HG02884 (cell line): Measurements from ENCODE around the gene MTG1.

ENCODE experiments used
- ATAC-seq: cut with Tn5 transposase; IDR thresholded peaks from one replicate; pipeline ENCODE4 v1.9.1; 2021; ENCODE audit warnings: mild to moderate bottlenecking, moderate library complexity; ENCODE audit not compliant: unreplicated experiment

MTG1 gene

GRCh38 chr10:133444342-133445267, 50.6 kb downstream of the MTG1 start:
- no peak for ATAC-seq

DNA sequence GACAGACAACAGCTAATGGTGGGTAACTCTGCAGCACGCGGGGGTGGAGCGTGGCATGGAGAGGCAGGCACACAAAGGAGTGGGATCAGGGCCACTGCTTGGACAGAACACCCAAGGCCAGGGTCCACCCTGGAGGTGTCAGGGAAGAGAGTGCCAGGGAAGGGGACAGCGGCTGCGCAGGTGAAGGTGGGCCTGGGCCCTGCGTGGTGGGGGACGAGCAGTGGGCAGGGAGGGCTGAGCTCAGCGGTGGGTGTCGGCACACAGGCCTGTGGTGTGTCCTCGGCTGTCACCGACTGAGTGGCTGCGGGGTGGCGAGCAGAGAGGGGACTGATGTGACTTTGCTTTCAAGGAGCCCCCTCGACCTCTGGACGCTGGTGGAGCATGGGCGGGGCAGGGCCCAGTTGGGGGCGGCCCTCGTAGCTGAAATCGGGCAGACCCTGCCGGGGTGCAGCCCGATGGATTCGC, 51.3 kb downstream of the MTG1 start:
- ATAC-seq, result no peak

- no peak for ATAC-seq
These were observed 52.1 kb downstream of the MTG1 start for GRCh38 chr10:133445751-133446708.

GRCh38 chr10:133446979-133447378, 53.0 kb downstream of the MTG1 start:
- ATAC-seq, result no peak

DNA sequence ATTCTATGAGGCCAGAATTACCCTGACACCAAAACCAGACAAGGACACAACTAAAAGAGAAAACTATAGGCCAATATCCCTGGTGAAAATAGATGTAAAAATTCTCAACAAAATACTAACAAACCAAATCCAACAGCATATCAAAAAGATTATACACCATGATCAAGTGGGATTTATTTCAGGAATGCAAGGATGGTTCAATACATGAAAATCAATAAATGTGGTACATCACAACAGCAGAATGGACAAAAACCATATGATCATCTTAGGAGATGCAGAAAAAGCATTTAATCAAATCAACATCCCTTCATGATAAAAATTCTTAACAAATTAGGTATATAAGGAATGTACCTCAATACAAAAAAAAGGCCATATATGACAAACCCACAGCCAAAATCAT, 54.2 kb downstream of the MTG1 start:
- no peak for ATAC-seq

GRCh38 chr10:133451346-133451745, 57.4 kb downstream of the MTG1 start:
- ATAC-seq, result no peak

DNA sequence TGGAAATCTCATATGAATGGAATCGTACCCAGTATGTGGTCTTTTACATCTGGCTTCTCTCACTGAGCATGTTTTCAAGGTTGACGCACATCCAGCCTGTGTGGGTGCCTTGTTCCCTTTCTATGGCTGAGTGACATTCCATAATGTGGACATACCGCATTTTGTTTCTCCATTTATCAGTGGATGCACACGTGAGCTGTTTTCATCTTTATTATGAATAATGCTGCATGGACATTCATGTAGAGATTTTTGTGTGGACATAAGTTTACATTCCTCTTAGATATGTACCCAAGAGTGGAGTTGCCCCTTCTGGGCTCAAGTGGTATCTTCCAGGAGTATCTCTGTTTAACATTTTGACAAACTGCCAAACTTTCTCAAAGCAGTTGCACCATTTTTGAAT, 58.5 kb downstream of the MTG1 start:
- no peak for ATAC-seq

DNA sequence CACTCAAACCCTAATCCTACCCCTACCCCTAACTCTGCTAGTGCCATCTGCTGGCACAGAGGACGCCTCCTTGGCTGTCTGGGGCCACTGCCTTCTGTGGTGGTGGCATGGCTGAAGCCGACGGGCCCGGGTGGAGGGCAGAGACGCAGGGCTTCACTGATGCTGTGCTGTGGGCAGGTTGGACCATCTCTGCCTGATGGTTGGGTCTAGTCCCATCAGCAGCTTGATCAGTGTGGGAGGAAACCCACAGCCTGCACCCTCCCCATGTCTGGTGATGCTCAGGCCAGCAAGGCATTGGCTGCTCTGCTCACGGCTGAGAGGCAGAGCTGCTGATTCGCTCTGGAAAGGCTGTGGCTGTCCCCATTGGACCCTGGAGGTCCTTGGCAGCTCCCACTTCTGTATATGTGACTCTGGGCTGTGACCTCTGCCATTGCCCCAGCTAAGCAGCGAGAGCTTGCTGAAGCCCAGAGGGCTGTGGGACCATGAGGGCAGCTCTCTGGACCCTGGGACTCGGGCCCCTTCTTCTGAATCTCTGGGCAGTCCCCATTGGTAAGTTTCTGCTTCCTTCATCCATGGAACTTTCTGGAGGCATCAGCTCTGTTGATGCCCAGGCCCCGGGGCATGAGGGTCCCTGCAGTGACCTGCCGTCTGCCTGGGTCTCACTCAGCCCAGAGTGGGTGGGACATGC, 59.7 kb downstream of the MTG1 start, which contains the start of gene SCART1:
Gene SCART1, plus strand, starts transcription at position 430 of the 688 bp plus-strand sequence. Its CDS starts 53 bp downstream, at position 483.
- no peak for ATAC-seq

GRCh38 chr10:133454204-133454893, 60.4 kb downstream of the MTG1 start:
- no peak for ATAC-seq

- ATAC-seq, result no peak
These were observed 61.2 kb downstream of the MTG1 start for GRCh38 chr10:133455196-133455595.

GRCh38 chr10:133455611-133456031, 61.7 kb downstream of the MTG1 start:
- no peak for ATAC-seq

DNA sequence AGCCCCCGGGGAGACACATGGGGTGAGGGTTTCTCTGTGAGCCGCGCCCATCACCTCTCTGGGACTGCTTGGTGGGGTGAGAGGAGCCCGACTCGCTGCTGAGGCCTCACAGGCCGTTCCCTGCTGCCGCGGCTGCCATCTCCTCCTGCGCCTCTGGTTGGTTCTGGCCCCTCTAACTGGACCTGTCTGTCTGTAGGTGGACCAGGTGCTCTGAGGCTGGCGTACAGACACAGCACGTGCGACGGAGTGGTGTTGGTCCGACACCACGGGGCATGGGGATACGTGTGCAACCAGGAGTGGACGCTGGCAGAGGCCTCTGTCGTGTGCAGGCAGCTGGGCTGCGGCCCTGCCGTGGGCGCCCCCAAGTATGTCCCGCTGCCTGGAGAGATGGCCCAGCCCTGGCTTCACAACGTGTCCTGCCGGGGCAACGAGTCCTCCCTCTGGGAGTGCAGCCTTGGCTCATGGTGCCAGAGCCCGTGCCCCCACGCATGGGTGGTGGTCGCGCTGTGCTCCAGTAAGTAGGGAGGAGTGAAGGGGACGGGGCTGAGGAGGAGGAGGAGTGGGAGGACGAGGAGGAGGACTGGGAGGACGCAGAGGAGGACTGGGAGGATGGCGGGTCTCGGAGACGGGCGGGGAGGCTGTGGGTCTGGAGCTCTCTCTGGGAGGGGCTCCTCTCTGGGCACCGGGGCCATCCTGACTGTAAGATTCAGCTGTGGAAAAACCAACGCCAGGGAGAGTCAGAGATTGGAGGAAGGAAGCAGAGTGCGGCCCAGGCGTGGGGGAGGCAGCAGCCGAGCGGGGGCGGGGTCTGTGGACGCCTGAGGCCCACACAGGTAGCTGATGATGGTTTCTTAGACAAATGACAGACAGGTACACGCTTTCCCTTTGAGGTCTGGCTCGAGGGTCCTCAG, 62.3 kb downstream of the MTG1 start:
- ATAC-seq, result no peak

- no peak for ATAC-seq
These were observed 63.3 kb downstream of the MTG1 start for GRCh38 chr10:133457100-133457841.

DNA sequence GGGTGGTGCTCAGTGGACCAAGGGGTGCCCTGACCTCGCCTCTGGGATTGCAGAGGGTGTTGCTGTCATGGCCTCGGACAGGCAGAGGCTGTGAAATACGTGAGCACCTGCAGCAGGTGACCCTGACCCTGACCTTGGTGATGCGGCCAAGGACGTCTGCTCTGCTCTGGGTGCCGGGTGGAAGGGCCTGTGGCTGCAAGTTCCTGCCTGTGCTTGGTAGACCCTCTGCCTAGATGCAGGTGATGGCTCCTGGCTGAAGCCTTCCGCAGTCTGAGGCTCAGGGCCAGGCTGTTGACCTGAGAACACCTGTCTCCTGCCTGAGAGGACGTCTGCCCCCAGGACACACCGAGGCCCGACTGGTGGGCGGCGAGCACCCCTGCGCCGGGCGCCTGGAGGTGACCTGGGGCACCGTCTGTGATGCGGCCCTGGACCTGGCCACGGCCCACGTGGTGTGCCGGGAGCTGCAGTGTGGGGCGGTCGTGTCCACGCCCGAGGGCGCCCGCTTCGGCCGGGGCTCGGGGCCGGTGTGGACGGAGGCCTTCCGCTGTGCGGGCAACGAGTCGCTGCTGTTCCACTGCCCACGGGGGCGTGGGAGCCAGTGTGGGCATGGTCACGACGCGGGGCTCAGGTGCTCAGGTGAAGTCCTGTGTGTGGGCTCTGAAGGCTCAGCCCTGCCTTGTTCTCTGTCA, 64.2 kb downstream of the MTG1 start:
- ATAC-seq, result no peak

DNA sequence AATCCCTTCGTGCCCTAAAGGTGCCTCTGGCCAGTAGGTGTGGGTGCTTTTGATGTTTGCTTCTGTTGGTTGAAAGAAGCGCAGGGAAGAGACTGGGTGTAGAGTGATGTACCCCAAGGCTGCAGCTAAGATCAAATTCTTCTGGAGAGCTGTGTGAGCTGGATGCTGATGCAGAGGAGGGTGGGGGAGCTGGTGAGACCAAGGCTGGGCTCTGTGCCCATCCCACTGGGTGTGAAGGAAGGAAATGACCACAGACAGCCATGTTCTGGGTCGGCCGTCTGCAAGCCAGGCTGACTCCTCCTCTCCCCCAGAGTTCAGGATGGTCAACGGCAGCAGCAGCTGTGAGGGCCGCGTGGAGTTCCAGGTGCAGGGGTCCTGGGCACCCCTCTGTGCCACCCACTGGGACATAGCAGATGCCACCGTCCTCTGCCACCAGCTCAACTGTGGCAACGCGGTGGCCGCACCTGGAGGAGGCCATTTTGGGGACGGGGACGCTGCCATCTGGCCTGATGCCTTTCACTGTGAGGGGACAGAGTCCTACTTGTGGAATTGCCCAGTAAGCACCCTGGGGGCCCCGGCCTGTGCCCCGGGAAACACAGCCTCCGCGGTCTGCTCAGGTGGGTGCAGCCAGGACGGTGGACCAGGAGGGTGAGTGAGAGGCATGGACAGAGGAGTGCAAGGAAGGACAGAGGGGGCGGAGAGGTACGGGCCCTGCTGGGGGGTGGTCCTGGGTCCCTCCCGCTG, 64.9 kb downstream of the MTG1 start:
- ATAC-seq, result no peak

GRCh38 chr10:133459454-133460207, 65.7 kb downstream of the MTG1 start:
- no peak for ATAC-seq
